Measurements from ENCODE around the gene SNTB2. TPM values are rescaled to one million over a fixed set of nuclear protein-coding genes. Genes with fewer than 3 reads are reported as not detected.
A peak's percentile ranks its signal among the peaks of the same experiment; 100 is the strongest.

SNTB2 gene
- total and polyA plus RNA-seq, 2 of the 13 experiments (the other 11 are each of a cell fraction or from before 2014, with no cell fraction given) = 11.5 to 19.2 TPM

DNA sequence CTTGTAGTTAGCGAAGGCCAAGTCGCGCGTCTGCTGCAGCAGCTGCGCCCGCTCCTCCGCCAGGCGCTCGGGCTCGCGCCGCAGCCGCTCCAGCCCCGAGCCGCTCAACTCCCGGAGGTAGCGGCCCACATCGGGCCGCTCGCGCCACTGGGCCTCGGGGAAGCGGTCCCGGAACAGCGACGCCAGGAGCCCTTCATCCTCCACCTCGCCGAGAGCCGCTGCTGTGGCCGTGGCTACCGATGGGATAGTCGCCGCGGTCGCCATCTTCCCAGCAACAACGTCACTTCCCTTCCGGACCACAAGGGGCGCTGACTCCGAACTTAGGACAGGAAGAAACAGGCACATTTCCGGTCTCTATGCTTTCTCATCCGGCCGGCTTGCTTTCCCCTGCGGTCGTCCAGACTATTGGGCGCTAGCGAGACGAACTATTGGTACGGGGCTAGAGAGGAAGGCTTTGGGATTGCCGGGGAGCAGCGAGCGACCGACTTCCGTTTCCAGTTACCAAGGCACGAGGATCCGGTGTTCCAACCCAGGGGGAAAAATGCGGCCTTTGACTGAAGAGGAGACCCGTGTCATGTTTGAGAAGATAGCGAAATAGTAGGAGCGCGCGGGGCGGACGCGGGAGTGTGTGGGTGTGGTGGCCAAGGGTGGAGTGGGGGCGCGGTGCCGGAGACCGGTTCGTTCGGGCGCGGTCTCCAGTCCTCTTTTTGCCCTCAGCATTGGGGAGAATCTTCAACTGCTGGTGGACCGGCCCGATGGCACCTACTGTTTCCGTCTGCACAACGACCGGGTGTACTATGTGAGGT is 152.5 kb downstream of the SNTB2 start, which contains the start of the genes COG8 and NIP7 (continued):
- TF ChIP-seq, protein P1, sequence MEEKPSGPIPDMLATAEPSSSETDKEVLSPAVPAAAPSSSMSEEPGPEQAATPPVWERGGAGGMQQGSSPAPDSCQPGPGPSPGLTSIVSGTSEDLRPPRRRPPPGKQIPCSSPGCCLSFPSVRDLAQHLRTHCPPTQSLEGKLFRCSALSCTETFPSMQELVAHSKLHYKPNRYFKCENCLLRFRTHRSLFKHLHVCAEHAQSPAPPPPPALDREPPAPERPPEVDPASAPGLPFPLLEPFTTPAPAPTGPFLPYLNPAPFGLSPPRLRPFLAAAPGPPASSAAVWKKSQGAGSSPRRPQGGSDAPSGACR (CRISPR knock-in tag; IDR thresholded peaks at IDR 0.05) = no peak
- TF ChIP-seq NFIC (IDR thresholded peaks at IDR 0.05; ENCODE audit: low read length) = no peak
- TF ChIP-seq, protein P2, sequence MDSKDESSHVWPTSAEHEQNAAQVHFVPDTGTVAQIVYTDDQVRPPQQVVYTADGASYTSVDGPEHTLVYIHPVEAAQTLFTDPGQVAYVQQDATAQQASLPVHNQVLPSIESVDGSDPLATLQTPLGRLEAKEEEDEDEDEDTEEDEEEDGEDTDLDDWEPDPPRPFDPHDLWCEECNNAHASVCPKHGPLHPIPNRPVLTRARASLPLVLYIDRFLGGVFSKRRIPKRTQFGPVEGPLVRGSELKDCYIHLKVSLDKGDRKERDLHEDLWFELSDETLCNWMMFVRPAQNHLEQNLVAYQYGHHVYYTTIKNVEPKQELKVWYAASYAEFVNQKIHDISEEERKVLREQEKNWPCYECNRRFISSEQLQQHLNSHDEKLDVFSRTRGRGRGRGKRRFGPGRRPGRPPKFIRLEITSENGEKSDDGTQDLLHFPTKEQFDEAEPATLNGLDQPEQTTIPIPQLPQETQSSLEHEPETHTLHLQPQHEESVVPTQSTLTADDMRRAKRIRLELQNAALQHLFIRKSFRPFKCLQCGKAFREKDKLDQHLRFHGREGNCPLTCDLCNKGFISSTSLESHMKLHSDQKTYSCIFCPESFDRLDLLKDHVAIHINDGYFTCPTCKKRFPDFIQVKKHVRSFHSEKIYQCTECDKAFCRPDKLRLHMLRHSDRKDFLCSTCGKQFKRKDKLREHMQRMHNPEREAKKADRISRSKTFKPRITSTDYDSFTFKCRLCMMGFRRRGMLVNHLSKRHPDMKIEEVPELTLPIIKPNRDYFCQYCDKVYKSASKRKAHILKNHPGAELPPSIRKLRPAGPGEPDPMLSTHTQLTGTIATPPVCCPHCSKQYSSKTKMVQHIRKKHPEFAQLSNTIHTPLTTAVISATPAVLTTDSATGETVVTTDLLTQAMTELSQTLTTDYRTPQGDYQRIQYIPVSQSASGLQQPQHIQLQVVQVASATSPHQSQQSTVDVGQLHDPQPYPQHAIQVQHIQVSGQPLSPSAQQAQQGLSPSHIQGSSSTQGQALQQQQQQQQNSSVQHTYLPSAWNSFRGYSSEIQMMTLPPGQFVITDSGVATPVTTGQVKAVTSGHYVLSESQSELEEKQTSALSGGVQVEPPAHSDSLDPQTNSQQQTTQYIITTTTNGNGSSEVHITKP (CRISPR knock-in tag; IDR thresholded peaks at IDR 0.05; ENCODE audit: low read depth) = no peak; the same call in 1 of the 2 replicates
- peak; percentile 92 for TF ChIP-seq GLI4 (CRISPR knock-in tag; IDR thresholded peaks at IDR 0.05; ENCODE audit: borderline replicate concordance)
- TF ChIP-seq ZNF614 (CRISPR knock-in tag; IDR thresholded peaks at IDR 0.05; ENCODE audit: borderline replicate concordance) = peak; percentile 78
- peak; percentile 83 for TF ChIP-seq KDM3A (CRISPR knock-in tag; IDR thresholded peaks at IDR 0.05; ENCODE audit: low read depth)
- TF ChIP-seq, protein P3, sequence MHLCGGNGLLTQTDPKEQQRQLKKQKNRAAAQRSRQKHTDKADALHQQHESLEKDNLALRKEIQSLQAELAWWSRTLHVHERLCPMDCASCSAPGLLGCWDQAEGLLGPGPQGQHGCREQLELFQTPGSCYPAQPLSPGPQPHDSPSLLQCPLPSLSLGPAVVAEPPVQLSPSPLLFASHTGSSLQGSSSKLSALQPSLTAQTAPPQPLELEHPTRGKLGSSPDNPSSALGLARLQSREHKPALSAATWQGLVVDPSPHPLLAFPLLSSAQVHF (CRISPR knock-in tag; IDR thresholded peaks at IDR 0.05) = peak; percentile 66; the same call in 1 of the 2 replicates
- TF ChIP-seq ZNF446 (CRISPR knock-in tag; IDR thresholded peaks at IDR 0.05) = peak; percentile 75
- TF ChIP-seq ZSCAN20 (CRISPR knock-in tag; IDR thresholded peaks at IDR 0.05; ENCODE audit: borderline replicate concordance) = 0 out of 2 replicates have a peak, but pooled peaks have one; percentile 59
- TF ChIP-seq KDM5B (CRISPR knock-in tag; IDR thresholded peaks at IDR 0.05; ENCODE audit: borderline replicate concordance) = peak; percentile 96; the same call in 1 of the 2 replicates
- TF ChIP-seq, protein P4, sequence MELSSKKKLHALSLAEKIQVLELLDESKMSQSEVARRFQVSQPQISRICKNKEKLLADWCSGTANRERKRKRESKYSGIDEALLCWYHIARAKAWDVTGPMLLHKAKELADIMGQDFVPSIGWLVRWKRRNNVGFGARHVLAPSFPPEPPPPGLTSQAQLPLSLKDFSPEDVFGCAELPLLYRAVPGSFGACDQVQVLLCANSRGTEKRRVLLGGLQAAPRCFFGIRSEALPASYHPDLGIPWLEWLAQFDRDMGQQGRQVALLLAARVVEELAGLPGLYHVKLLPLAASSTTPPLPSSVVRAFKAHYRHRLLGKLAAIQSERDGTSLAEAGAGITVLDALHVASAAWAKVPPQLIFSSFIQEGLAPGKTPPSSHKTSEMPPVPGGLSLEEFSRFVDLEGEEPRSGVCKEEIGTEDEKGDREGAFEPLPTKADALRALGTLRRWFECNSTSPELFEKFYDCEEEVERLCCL (CRISPR knock-in tag; IDR thresholded peaks at IDR 0.05; ENCODE audit: borderline replicate concordance) = no peak
- TF ChIP-seq, protein P5, sequence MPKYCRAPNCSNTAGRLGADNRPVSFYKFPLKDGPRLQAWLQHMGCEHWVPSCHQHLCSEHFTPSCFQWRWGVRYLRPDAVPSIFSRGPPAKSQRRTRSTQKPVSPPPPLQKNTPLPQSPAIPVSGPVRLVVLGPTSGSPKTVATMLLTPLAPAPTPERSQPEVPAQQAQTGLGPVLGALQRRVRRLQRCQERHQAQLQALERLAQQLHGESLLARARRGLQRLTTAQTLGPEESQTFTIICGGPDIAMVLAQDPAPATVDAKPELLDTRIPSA (CRISPR knock-in tag; IDR thresholded peaks at IDR 0.05; ENCODE audit: borderline replicate concordance) = 0 out of 2 replicates have a peak, but pooled peaks have one; percentile 17
- TF ChIP-seq ZNF160 (CRISPR knock-in tag; IDR thresholded peaks at IDR 0.05) = peak; percentile 43
- peak; percentile 93 for TF ChIP-seq SAFB2 (CRISPR knock-in tag; IDR thresholded peaks at IDR 0.05; ENCODE audit: borderline replicate concordance, low read depth)
- peak; percentile 75; the same call in 1 of the 2 replicates for TF ChIP-seq WIZ (CRISPR knock-in tag; IDR thresholded peaks at IDR 0.05)
- TF ChIP-seq CC2D1A (CRISPR knock-in tag; IDR thresholded peaks at IDR 0.05) = no peak
- TF ChIP-seq GATA4 (IDR thresholded peaks at IDR 0.05; ENCODE audit: borderline replicate concordance, low read depth) = 0 out of 2 replicates have a peak, but pooled peaks have one; percentile 53
- no peak for TF ChIP-seq SUZ12 (IDR thresholded peaks at IDR 0.05; ENCODE audit: low read depth, low read length)
- no peak; the same call in 1 of the 2 replicates for TF ChIP-seq ZNF569 (CRISPR knock-in tag; IDR thresholded peaks at IDR 0.05; ENCODE audit: borderline replicate concordance)
